GM21515 (cell line): ENCODE measurements around the gene CELF2.

Experiments used
- ATAC-seq: cut with Tn5 transposase; IDR thresholded peaks from one replicate; pipeline ENCODE4 v1.9.1; 2021; ENCODE audit not compliant: unreplicated experiment

CELF2 gene

DNA sequence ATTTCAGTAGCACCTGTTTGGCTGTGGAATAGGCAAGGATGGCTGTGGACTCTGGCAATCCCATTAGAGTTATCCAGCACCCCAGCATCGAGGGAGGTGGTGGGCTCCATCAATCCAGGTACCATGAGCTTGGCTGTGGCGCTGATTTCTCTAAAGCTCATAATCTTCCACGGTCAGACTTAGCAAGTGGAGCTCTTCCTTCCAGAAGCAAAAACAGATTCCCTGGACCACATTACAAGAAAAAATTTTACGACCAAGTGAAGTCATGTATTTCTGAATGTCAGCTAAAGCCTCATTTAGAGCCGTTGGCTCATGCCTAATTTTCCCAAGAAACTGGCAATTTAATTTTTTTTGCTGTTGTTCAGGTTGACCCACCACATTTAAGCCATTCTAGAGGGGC, 135.1 kb downstream of the CELF2 start:
- no peak for ATAC-seq

DNA sequence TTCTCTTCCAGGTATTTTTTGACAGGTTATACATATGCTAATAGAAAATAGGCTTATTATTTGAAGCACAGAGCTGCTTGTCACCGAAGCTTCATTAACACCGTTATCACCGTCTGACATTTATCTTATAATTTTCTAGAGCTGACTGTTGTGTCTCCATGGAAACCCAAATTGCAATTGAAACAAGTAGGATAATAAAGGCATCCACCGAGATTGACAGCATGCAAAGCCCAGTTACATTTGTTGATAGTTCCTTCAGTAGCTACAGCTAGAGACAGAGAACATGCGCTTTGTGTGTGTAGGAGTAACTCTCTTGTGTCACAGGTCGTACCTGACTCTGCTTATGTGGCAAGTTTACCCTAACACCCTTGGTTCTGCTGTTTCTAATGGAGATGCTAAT, 135.6 kb downstream of the CELF2 start:
- ATAC-seq = no peak

DNA sequence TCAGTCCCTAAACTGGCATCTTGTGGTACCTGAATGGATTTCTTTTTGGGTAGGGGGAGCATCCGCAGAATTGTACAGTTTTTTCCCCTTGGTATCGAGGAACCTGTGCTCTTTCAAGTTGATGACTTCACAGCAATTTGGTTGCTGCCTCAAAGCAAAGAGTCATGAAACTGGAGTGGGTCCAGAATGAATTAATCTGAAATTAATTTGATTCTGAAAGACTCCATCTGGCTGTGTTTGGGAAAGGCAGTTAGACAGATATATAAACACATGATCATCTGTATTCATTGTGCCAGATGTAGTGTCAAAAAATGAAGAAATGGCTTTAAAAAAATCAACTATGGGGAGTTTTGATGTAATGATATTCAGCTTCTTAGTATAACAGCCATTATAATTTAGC, 136.1 kb downstream of the CELF2 start:
- no peak for ATAC-seq

DNA sequence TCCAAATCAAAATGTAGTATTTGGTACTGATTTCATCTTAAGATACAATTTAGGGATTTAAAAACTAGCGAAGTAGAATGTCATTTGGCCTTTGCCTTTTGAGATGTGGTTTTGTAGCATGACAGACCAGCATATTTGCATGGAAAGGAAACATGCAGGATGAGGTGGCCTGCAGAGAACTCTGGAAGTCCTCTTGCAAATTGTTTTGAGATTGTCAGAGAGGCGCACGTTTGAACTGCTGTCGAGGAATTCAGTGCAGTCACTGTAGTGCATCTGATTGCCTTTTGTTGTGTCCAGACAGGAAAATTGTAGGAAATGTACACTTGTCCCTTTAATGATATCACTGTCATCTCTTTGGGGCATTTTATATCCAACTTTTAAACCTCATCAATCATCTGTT, 136.7 kb downstream of the CELF2 start:
- ATAC-seq = peak; percentile 53

GRCh38 chr10:11154849-11155498, 137.3 kb downstream of the CELF2 start:
- no peak for ATAC-seq

- no peak for ATAC-seq
These were observed 138.8 kb downstream of the CELF2 start for GRCh38 chr10:11156480-11156879.

GRCh38 chr10:11157292-11158076, 139.8 kb downstream of the CELF2 start:
- no peak for ATAC-seq

GRCh38 chr10:11158080-11158479, 140.4 kb downstream of the CELF2 start:
- ATAC-seq = no peak

GRCh38 chr10:11159543-11160215, 142.0 kb downstream of the CELF2 start:
- ATAC-seq = no peak

GRCh38 chr10:11161096-11161495, 143.4 kb downstream of the CELF2 start:
- no peak for ATAC-seq

DNA sequence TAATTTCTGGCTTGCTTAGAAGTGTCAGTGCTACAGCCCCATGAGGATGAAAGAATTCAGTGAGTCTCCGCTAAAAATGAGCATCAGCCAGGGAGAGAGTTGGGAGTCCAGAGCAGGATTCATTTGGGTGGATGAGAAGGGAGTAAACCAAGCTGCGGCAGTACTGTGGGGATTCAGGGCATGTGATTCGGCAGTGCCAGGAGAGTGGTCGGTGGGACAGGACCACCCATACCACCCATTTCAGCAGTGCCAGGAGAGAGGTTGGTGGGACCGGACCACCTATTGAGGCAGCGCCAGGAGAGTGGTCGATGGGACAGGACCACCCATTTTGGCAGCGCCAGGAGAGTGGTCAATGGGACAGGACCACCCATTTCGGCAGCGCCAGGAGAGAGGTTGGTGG, 144.2 kb downstream of the CELF2 start:
- no peak for ATAC-seq

DNA sequence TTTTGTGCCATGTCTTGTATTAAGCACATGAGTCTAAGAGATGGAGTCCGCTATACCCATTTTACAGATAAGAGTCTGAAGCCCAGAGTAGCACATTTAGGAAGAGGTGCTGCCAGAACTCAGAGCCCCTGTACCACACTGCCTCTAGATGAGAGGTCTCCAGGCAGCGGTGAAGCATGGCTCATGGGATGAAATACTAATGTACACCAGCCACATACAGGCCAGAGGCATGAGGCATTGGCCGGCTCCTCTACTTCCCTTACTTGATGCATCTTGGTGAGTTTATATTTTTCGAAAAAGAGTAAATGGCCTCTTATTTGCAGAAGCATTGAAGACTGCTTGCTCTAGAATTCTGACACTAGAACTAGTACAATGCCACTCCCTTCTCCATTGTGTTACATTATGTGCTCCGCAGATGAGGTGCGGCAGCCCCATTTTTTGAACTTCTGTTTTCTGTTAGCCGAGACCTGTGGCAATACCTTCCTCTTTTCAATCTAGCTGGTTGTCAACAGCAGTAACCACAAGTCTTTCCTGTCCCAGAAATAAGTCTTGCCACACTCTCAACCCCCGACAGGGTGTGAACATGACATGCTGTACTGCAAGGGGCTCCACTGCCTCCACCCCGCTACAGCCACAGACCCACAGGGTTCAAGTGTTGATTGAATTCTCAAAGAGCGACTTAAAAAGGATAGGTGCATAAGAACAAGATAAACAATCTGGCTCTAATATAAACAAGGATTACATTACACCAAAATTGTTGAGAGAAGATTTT, 145.3 kb downstream of the CELF2 start:
- peak; percentile 64 for ATAC-seq

GRCh38 chr10:11163780-11164550, 146.3 kb downstream of the CELF2 start:
- ATAC-seq = no peak

DNA sequence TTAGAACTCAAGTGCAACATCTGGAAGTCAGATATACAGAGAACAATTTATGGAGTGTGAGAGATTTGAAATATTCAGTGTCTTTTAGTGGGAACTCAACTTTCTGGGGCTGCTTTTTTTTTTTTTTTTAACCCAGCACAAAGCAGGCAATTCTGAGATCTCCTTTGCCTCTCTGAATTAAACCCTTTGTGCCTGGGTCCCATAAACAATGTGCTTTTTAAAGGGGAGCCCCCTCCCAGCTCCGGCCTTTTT, 146.8 kb downstream of the CELF2 start:
- ATAC-seq = no peak

DNA sequence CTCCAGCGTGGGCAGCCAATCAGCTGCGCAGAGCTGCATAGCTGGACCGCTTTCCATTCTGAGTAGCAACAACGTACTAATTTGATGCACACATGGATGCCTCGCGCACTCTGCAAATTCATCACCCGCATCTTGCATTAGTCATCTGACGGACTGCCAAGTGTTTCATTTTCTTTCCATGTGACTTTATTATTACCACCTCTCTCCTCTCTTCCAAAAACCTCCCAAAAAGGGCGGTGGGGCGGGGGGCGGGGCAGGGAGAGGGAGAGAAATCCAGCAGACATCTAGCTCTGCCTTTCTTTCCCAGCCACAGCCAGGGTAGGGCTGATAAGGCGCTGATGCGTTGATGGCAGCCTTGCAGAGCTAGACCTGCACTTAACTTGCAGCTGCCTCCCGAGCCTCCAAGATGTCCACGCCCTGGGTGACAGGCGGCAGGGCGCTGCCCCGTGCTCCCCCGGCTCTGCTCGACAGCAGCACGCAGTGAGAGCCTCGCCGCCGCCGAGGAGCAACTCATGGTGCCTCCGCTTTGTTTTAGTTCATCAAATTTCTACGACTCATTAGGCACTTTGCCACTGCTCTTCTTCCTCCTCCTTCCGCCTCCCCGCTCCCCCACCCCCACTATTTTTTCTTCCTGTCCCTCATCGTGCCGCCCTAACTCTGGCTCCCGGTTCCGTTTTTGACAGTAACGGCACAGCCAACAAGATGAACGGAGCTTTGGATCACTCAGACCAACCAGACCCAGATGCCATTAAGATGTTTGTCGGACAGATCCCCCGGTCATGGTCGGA, 147.3 kb downstream of the CELF2 start:
- ATAC-seq = no peak

DNA sequence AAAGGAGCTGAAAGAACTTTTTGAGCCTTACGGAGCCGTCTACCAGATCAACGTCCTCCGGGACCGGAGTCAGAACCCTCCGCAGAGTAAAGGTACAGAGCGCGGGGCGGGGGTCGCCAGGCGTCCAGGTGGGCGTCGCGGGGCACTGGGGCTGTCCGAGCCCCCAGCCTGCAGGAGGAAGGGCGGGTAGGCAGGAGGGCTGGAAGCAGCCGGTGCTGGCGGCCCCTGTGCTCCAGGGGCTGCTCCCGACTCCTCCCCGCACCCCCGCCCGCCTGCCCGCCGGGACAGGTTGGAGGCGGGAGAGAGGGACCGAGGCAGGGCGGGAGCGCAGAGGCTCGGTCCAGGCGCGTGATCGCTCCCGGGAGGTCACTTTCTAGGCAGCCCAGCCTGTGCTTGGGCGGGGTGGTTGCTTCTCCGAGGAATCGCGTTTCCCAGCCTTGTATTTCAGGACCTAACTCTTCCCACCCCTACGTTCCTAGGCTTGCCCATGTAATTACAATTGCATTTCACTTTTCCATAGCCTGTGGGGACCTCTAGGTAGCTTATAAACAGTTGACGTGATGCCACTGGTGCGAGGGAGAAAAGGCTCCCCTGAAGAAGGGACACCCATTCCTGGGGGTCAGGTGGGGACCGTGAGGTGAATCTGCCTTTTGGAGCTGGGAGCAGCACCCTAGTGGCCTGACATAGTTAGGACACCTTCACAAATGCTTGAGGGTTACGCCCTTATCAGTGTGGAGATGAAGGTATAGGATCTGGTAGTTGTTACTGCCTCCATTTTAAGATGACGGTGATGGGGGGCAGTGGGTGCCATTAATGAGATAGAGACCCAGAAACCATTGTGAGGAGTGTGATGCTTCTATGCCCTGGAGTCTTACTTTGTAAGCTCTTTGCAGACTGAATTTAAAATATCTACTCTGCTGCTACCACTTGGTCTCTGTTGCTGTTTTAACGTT, 148.2 kb downstream of the CELF2 start:
- peak; percentile 56 for ATAC-seq

DNA sequence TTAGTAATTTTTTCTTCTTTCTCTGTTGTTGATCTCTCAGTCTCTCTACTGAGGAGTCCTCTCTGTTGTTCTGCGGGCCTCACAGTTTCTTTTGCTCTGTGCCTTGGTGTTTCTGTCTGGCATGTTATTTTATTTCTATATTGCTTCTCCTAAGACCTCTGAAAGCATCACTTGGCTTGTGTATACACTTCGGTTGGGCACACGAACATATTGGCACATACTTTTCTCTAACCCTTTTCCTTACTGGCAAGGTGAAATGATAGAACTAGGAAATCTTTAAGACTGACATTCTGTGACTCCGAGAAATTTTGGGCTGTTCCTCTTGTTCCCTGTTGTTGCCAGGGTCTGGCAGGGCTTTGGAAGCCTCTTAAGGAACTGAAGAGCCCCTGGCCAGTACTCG, 148.9 kb downstream of the CELF2 start:
- no peak for ATAC-seq

- no peak for ATAC-seq
These were observed 149.7 kb downstream of the CELF2 start for GRCh38 chr10:11167233-11167966.
